ENCODE results near the gene ABI1. TPM values are rescaled to one million over a fixed set of nuclear protein-coding genes. Genes with fewer than 3 reads are reported as not detected.

ABI1 gene
- total RNA-seq, 2 donors from 2014 or later, result 20.3 to 27.7 TPM

- no peak for TF ChIP-seq CTCF (IDR thresholded peaks at IDR 0.05)
- Histone ChIP-seq H3K4me3 (no peak overlapping the region), H3K27ac (no peak overlapping the region), H3K27me3 (no peaks in the 10 kb centered on the region), H3K9me3 (peaks cover 0 to 1% of the 10 kb centered on the region in 2 donors), H3K4me1 (peaks cover 0 to 32% of the 10 kb centered on the region in 2 donors), H3K36me3 (no peaks in the 10 kb centered on the region)
- no peak for DNase-seq (ENCODE audit: low spot score)
Observed at GRCh38 chr10:26801274-26801673, 59.5 kb downstream of the ABI1 start.

GRCh38 chr10:26800468-26800867 is 60.3 kb downstream of the ABI1 start:
- H3K4me3 ChIP-seq, result no peak overlapping the region
- H3K27ac ChIP-seq, result no peak overlapping the region
- no peaks in the 10 kb centered on the region for H3K36me3 ChIP-seq
- no peak for TF ChIP-seq CTCF (IDR thresholded peaks at IDR 0.05)
- no peak for DNase-seq (ENCODE audit: low spot score)
- no peaks in the 10 kb centered on the region for H3K27me3 ChIP-seq
- H3K4me1 ChIP-seq, result peaks cover 0 to 26% of the 10 kb centered on the region in 2 donors
- peaks cover 0 to 9% of the 10 kb centered on the region in 2 donors for H3K9me3 ChIP-seq

- peaks cover 0 to 17% of the 10 kb centered on the region in 2 donors for H3K9me3 ChIP-seq
- H3K36me3 ChIP-seq, result no peaks in the 10 kb centered on the region
- no peak overlapping the region for H3K27ac ChIP-seq
- no peak for DNase-seq (ENCODE audit: low spot score)
- peaks cover 0 to 17% of the 10 kb centered on the region in 2 donors for H3K4me1 ChIP-seq
- no peak for TF ChIP-seq CTCF (IDR thresholded peaks at IDR 0.05)
- H3K27me3 ChIP-seq, result no peaks in the 10 kb centered on the region
- H3K4me3 ChIP-seq, result no peak overlapping the region
Observed at GRCh38 chr10:26799342-26799741, 61.4 kb downstream of the ABI1 start.

DNA sequence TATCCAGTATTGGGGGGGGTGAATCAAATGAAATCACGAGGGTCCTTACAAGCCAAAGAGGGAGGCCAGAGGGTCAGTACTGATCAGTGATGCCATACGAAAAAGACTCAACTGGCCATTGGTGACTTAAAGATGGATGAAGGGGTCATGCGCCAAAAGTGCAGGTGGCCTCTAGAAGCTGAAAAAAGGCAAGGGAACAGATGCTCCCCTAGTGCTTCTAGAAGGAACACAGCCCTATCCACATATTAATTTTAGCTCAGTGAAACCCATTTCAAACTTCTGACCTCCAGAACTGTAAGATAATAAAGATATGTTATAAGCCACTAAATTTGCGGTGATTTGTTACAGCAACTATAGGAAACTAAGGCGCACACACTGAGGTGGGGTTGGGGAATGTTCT is 62.5 kb downstream of the ABI1 start:
- Histone ChIP-seq H3K27me3 (no peaks in the 10 kb centered on the region), H3K27ac (no peak overlapping the region), H3K36me3 (no peaks in the 10 kb centered on the region), H3K4me3 (no peak overlapping the region), H3K9me3 (peaks cover 0 to 17% of the 10 kb centered on the region in 2 donors), H3K4me1 (peaks cover 0 to 9% of the 10 kb centered on the region in 2 donors)
- no peak for TF ChIP-seq CTCF (IDR thresholded peaks at IDR 0.05)
- no peak for DNase-seq (ENCODE audit: low spot score)

DNA sequence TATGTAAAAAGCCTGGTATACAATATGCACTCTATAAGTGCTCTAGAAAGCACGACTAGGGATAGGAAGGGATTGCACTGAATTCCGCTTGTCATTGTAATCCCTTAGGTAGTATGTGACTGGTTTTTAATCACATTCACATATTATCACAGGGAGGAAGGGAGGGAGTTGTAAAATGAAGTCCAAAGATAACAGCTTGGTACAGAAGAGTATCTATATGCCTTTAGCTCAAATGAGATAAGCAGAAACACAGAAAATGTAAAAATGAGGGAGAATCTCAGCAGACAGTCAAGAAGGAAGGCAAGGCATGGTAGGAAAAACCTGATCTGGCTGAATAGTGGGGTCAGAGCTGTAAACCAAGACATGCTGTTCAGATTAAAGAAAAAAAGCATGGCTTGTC is 63.4 kb downstream of the ABI1 start:
- Histone ChIP-seq H3K36me3 (no peaks in the 10 kb centered on the region), H3K27ac (no peak overlapping the region), H3K27me3 (no peaks in the 10 kb centered on the region), H3K4me1 (peaks cover 0 to 10% of the 10 kb centered on the region in 2 donors), H3K9me3 (peaks cover 0 to 17% of the 10 kb centered on the region in 2 donors), H3K4me3 (no peak overlapping the region)
- no peak for DNase-seq (ENCODE audit: low spot score)
- no peak for TF ChIP-seq CTCF (IDR thresholded peaks at IDR 0.05)

All from right atrium auricular region (tissue), 2 donors.